Thyroid gland (tissue), 4 donors: ENCODE data around the gene ADARB2.

Experiments used
- POLR2A ChIP-seq, 2 donors: fragments of 450-650 bp; IDR thresholded peaks; one replicate each; pipeline ENCODE4 v1.6.1; 2017; ENCODE audit warnings: antibody characterized with exemption in 2 of 2, mild to moderate bottlenecking in 2 of 2, moderate library complexity in 1 of 2
- TF ChIP-seq, protein P1 (sequence below), 6 experiments: fragments of 200-600 bp in 3 of 6; fragments of 450-650 bp in 3 of 6; sonication (generic) in 3 of 6; IDR thresholded peaks; one replicate each; pipeline ENCODE4 v1.5.1; 2016 to 2019; ENCODE audit warnings: antibody characterized with exemption in 6 of 6, mild to moderate bottlenecking in 2 of 6, inconsistent platforms in 1 of 6, moderate library complexity in 1 of 6

DNA sequence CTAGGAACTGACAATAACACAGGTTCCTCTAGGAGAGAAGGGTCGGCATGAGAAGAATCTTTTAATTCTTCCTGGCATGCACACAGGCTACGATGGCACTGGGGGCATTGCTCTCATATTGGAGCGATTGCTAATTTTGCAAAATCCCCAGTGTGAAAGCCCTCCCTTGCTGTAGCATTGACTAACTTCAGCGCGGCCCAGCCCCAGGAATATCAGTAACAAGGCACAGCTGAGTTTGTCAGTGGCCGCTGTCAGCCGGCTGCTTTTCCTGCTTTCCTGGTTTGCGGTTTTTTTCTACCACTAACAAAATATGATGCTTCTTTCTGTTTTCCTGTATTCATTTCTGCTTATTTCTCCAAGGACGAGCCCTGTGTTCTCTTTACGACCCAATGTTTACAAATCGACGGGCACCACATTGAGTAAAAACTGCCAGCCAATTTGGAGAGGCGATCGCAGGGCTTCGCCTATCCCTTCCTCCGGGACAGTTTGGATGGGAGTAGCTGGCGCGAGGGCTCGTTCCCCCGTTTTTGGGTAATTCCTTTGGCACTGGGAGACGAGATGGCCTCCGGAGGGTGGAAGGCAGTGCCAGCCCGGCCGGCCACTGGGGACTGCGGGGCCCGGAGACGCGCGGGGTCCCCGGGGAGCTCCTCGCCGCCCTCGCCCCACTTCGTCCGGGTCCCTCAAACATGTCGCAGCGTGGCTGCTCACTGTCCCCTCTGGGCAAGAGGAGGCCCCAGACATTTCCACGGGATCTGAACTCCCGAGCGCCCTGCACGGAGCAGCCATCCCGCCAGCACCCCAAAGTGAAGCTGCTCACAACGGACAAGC lies 967 bp downstream of the ADARB2 start:
- TF ChIP-seq, protein P1, sequence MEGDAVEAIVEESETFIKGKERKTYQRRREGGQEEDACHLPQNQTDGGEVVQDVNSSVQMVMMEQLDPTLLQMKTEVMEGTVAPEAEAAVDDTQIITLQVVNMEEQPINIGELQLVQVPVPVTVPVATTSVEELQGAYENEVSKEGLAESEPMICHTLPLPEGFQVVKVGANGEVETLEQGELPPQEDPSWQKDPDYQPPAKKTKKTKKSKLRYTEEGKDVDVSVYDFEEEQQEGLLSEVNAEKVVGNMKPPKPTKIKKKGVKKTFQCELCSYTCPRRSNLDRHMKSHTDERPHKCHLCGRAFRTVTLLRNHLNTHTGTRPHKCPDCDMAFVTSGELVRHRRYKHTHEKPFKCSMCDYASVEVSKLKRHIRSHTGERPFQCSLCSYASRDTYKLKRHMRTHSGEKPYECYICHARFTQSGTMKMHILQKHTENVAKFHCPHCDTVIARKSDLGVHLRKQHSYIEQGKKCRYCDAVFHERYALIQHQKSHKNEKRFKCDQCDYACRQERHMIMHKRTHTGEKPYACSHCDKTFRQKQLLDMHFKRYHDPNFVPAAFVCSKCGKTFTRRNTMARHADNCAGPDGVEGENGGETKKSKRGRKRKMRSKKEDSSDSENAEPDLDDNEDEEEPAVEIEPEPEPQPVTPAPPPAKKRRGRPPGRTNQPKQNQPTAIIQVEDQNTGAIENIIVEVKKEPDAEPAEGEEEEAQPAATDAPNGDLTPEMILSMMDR (IDR thresholded peaks at IDR 0.05), result no peak
- no peak for TF ChIP-seq POLR2A (IDR thresholded peaks at IDR 0.05)
